ENCODE results near the gene HAT1. TPM values are rescaled to one million over a fixed set of nuclear protein-coding genes. Genes with fewer than 3 reads are reported as not detected.

The HAT1 gene
- total RNA-seq, 1 donor from 2014 or later, result 28.3 TPM

GRCh38 chr2:171939743-171940071 is 17.4 kb downstream of the HAT1 start:
- intact Hi-C loops (cut with DNase I), result no loop called here
- Histone ChIP-seq H3K27ac (no peak overlapping the region), H3K4me3 (no peak overlapping the region), H3K27me3 (no peaks in the 10 kb centered on the region), H3K4me1 (no peaks in the 10 kb centered on the region), H3K9me3 (no peaks in the 10 kb centered on the region), H3K36me3 (no peaks in the 10 kb centered on the region)
- TF ChIP-seq, protein P1, sequence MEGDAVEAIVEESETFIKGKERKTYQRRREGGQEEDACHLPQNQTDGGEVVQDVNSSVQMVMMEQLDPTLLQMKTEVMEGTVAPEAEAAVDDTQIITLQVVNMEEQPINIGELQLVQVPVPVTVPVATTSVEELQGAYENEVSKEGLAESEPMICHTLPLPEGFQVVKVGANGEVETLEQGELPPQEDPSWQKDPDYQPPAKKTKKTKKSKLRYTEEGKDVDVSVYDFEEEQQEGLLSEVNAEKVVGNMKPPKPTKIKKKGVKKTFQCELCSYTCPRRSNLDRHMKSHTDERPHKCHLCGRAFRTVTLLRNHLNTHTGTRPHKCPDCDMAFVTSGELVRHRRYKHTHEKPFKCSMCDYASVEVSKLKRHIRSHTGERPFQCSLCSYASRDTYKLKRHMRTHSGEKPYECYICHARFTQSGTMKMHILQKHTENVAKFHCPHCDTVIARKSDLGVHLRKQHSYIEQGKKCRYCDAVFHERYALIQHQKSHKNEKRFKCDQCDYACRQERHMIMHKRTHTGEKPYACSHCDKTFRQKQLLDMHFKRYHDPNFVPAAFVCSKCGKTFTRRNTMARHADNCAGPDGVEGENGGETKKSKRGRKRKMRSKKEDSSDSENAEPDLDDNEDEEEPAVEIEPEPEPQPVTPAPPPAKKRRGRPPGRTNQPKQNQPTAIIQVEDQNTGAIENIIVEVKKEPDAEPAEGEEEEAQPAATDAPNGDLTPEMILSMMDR (IDR thresholded peaks at IDR 0.05), result no peak
- DNase-seq (ENCODE audit: low spot score in 2 of 2), result no peak

DNA sequence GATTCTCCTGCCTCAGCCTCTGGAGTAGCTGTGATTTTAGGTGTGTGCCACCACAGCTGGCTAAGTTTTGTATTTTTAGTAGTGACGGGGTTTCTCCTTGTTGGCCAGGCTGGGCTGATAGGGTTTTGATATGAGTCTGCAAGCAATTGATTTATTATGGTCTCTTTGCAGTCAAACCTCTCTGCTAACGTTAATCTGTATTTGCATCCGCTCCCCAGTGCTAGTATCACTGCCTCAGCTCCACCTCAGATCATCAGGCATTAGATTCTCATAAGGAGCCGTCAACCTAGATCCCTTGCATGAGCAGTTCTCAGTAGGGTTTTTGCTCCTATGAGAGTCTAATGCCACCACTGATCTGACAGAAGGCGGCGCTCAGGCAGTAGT is 19.0 kb downstream of the HAT1 start:
- no peak overlapping the region for H3K4me3 ChIP-seq
- TF ChIP-seq, protein P1 (IDR thresholded peaks at IDR 0.05), result no peak
- no peaks in the 10 kb centered on the region for H3K9me3 ChIP-seq
- no peaks in the 10 kb centered on the region for H3K36me3 ChIP-seq
- no peak for DNase-seq (ENCODE audit: low spot score in 2 of 2)
- intact Hi-C loops (cut with DNase I), result no loop called here
- H3K27me3 ChIP-seq, result no peaks in the 10 kb centered on the region
- no peaks in the 10 kb centered on the region for H3K4me1 ChIP-seq
- H3K27ac ChIP-seq, result no peak overlapping the region

- Histone ChIP-seq H3K4me1 (no peaks in the 10 kb centered on the region), H3K36me3 (no peaks in the 10 kb centered on the region), H3K9me3 (no peaks in the 10 kb centered on the region), H3K27ac (no peak overlapping the region), H3K4me3 (no peak overlapping the region), H3K27me3 (no peaks in the 10 kb centered on the region)
- intact Hi-C loops (cut with DNase I), result no loop called here
- no peak for DNase-seq (ENCODE audit: low spot score in 2 of 2)
- TF ChIP-seq, protein P1 (IDR thresholded peaks at IDR 0.05), result no peak
These were observed 21.6 kb downstream of the HAT1 start for GRCh38 chr2:171943869-171944268.

DNA sequence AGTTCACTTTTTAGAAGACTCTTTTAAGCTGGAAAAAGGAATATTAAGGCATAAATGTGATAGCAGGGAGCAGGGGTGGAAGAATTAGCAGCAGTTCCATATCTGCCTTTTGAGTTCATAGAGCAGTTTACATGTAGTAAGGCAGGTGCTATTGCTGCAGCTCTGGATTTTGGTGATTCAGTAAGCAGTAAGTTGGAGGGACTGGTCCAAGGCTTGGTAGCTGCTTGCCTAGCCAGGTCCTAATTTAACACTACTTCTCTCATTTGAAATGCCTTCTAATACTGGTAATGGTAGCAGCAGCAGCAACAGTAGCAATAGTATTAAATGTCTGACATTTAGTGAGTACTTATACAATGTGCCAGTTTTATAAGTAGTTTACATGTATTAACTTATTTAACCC is 30.0 kb downstream of the HAT1 start:
- H3K27ac ChIP-seq, result no peak overlapping the region
- no peak for DNase-seq (ENCODE audit: low spot score in 2 of 2)
- intact Hi-C loops (cut with DNase I), result no loop called here
- no peaks in the 10 kb centered on the region for H3K27me3 ChIP-seq
- H3K36me3 ChIP-seq, result peaks cover 3 to 4% of the 10 kb centered on the region in 2 donors
- no peaks in the 10 kb centered on the region for H3K9me3 ChIP-seq
- no peak overlapping the region for H3K4me3 ChIP-seq
- TF ChIP-seq, protein P1 (IDR thresholded peaks at IDR 0.05), result no peak
- no peaks in the 10 kb centered on the region for H3K4me1 ChIP-seq

DNA sequence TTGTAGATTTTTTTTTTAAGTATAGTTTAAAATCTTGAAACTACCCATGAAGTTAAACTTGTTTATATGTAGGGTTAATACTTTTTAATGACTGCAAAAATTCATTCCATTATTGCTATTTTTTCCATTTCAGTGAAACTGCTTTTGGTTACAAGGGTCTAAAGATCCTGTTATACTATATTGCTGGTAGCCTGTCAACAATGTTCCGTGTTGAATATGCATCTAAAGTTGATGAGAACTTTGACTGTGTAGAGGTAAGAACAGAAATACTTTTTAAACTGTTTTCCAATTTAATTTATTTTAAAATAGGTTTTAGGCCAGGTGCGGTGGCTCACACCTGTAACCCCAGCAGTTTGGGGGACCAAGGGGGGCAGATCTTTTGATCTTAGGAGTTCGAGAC is 30.5 kb downstream of the HAT1 start:
- no peaks in the 10 kb centered on the region for H3K4me1 ChIP-seq
- intact Hi-C loops (cut with DNase I), result no loop called here

More for the DNA sequence above, 30.5 kb downstream of the HAT1 start:
- H3K9me3 ChIP-seq, result no peaks in the 10 kb centered on the region
- TF ChIP-seq, protein P1 (IDR thresholded peaks at IDR 0.05), result no peak
- no peak overlapping the region for H3K4me3 ChIP-seq
- peaks cover 3 to 4% of the 10 kb centered on the region in 2 donors for H3K36me3 ChIP-seq
- H3K27ac ChIP-seq, result no peak overlapping the region
- no peaks in the 10 kb centered on the region for H3K27me3 ChIP-seq
- DNase-seq (ENCODE audit: low spot score in 2 of 2), result no peak
